Right forelimb (tissue), 1 donor: ENCODE results near the gene GOLGA8N.
"Not testable (repeated sequence)": the region's sequence is repeated elsewhere in the genome, so short reads cannot be mapped to it uniquely, and the experiment has no call there.

Experiments
- DNase-seq: peaks from one replicate; pipeline ENCODE4 v3.0.0-alpha.2; 2018

Gene GOLGA8N

DNA sequence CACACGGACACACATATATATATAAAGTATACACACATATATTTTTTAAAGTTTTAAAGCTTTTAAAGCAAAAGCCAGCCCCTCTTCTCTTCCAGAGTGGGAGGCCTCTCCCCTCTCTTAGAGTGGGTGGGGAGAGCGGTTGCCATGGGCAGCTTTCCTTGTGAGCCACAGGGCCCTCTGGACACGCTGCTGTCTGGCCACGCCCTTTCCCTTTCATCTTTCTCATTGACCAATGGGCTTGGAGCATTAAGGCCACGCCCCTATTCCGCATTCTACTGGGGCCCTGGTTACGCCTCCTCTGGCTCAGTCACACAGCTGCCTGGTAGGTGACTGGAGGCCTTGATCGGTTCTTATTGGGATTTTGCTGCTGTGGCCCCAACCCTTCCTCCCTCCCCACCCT is at the start of gene GOLGA8N:
TSS of gene GOLGA8N (plus strand) at position 306 of the 400 bp plus-strand sequence.
- DNase-seq = not testable (repeated sequence)

DNA sequence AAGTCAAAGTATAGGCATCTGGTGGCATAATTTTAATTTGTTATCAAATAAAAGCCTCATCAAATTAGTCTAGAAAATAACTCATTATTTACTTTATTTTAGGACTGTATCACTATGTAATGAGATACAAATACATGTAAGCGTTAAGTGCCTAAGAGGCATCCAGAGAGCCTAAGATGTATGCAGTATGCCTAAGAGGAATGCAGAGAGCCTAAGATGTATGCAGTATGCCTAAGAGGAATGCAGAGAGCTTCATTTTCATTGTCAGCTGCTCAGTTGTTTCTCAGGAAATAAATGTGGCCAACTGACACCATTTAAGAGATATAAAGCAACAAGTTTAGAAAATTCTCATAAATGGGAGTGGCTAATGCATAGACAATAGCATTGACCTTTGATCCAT is 49.8 kb upstream of the GOLGA8N start:
- DNase-seq = not testable (repeated sequence)

DNA sequence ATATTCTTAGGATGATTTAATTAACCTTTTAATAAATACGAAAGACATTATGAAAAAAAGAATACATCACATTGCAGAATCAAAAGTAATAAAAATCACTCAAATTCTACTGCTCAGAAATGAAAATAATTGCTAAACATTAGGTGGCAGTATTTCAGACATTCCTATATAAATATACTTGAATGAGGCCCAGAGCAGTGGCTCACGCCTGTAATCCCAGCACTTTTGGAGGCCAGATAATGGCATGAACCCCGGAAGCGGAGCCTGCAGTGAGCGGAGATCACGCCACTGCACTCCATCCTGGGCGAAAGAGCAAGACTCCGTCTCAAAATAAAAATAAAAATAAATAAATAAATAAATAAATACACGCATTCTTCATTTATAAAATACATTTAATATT is 48.1 kb upstream of the GOLGA8N start:
- not testable (repeated sequence) for DNase-seq

DNA sequence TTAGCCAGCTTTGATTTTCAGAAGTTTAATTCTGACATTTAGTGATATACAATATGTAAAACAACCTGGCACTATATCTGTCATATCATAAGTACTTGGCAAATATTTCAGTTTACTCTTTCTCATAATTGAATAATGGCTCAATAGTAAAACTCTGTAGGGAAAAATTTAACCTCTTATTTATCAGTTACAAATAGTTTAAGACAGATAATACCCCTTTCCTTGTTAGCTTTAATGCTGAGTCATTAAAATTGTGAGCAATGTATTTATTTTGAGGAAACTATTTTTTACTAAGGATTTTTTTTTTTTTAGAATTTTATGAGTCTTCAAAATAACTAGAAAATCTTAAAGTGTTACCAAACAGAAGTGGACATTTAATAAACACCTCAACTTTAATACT is 38.7 kb upstream of the GOLGA8N start:
- not testable (repeated sequence) for DNase-seq

DNA sequence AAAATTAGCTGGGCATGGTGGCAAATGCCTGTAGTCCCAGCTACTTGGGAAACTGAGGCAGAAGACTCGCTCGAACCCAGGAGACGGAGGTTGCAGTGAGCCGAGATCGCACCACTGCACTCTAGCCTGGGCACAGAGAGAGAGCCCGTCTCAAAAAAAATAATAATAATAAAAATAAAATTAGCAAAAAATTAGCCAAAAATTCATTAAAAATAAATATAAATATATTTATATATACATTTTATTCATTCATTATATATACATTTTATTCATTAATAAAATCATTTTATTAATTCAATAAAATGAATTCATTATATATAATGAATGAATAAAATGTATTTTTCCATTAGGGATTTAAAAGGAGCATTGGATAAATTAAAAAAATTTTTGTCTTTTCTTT is 31.1 kb upstream of the GOLGA8N start:
- not testable (repeated sequence) for DNase-seq

DNA sequence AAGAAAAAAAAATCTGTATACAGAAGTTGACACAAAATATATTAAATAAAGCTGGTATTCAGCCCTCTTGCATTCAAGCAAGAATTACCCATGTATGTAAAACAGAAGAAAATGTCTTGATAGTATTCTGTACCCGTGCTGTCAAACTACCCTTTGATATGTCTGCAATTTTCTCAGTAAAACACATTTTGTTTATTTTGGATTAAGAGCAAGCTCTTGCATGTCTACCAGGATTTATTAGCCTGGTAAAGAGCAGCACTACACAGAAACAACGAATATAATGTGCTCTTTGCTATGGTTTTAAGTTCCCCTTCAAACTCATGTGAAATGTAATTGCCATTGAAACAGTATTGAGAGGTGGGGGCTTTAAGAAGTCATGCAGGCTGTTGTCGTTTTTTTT is 24.3 kb upstream of the GOLGA8N start:
- DNase-seq = not testable (repeated sequence)

DNA sequence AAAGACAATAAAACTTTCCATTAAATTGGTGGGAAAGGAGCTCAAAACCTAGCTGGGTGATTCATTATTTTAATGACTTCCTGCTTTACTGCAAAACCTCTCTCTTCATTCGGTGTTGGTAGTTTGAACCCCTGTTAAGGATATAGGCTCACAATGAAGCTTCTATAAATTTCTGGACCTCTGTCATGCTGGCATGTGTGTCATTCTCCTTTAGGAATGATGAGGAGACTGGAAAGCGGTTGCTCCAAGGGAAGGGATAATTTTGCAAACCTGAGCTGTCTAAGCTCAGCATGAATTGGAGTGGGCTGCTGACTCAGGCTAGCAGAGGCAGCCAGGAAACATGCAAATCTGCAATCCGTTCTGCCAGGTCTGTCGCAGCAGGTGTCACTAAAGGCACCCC is 14.8 kb upstream of the GOLGA8N start:
- not testable (repeated sequence) for DNase-seq

DNA sequence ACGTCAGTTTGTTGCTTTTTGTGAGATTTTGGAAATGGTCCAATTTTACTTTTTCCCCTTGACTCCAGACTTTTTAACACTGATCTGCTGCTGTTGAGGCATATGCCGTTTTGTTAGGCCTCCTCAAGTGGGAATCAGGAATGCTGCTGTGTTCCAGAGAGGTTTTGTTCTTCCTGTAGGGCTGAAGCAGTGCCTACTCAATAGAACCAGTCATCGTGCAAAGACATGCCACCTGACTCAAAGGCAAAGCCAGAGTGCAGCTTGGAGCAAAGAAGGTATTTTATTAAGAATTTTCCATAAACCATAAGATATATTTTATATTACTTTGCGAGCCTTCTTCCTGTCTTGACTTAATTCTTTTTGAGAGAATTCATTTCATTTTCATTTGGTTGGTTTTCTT is 7.4 kb upstream of the GOLGA8N start:
- not testable (repeated sequence) for DNase-seq

DNA sequence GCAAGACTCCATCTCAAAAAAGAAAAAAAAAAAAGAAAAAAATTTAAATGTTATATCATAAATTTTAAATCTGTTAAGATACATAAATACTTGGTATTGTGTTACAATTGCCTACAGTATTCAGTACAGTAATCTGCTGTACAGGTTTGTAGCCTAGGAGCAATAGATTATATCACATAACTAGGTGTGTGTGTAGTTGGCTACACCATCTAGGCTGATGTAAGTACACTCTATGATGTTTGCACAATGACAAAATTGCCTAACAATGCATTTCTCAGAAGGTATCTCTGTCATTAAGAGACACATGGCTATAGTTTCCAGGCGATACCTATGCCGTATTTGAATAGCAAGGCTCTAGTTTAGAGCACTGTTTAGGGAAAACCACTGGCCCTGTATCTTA is 16.3 kb downstream of the GOLGA8N start:
- DNase-seq = not testable (repeated sequence)

DNA sequence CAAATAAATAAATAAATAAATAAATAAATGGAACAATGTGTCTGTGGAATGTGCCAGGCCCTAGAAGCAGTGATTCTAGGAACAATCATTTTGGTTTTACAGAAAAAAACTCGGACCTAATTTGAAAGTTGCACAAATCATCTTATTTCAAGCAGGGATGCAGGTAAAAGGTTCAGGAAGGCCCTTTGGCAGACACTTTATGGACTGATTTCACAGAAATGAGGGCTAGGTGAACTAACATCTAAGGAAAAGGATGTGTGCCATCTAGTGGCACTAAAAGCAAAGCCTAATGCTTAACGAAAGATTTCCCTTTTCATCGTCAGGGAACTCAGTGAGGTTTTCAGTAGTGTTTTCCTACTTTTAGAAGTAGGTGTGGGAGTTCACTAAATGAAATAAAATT is 17.5 kb downstream of the GOLGA8N start:
- DNase-seq = not testable (repeated sequence)

DNA sequence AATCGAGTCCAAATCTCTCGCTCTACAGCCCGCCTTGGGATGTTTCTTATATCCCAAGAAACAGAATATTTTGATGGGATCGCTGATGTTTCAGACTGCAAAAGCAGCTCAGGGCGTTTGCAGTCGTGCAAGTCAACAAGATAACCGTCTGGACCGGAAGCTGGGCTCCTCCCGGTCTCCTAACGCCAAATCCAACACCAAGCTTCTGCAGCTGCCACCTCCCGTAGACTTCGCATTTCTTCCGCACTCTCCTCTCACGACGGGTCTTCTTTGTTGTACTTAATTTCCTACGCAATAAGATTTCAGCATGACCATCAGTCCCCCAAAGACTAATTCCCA is 21.4 kb downstream of the GOLGA8N start:
- not testable (repeated sequence) for DNase-seq

DNA sequence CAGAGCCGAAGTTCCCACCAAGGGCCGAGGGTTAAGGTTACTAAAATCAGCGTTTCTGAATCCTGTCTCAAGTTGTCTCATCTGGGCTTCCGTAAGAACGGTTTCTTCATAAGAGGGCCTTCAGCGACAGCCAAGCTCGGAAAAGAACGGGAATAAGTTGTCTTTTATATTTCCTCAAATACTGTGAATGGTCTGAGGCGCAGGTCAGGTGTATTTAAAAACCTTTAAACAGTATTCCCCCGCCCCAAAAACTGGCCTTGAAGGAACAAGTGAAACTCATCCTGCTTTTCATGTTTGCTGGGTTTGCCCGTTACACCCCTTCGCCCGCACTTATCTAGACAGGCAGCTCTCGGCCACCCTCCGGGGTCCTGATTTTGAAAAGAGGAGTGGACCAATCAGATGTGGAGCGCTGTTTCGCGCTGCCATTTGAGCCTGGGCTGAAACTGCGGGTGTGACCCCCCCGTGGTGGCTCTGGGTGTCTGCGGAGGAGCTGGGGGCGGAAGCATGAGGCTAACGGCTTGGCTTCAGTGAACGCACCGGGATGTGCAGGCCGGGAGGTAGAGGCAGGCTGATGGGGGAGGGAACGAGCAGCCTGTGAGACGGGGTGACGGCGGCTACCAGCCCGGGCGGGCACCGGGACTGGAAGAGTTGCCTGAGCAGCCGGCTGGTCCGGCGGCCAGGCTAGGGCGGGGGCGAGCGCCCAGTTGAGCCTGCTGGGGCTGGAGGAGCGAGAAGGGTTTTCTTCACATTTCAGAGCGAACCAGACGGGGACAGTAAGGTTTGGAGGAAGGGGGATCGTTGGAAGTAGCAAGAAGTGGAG is 22.0 kb downstream of the GOLGA8N start, which contains the start of gene ARHGAP11A:
TSS of gene ARHGAP11A (plus strand) at position 454 of the 820 bp plus-strand sequence. CDS start 708 bp downstream, outside the sequence.
- peak; percentile 85 for DNase-seq

DNA sequence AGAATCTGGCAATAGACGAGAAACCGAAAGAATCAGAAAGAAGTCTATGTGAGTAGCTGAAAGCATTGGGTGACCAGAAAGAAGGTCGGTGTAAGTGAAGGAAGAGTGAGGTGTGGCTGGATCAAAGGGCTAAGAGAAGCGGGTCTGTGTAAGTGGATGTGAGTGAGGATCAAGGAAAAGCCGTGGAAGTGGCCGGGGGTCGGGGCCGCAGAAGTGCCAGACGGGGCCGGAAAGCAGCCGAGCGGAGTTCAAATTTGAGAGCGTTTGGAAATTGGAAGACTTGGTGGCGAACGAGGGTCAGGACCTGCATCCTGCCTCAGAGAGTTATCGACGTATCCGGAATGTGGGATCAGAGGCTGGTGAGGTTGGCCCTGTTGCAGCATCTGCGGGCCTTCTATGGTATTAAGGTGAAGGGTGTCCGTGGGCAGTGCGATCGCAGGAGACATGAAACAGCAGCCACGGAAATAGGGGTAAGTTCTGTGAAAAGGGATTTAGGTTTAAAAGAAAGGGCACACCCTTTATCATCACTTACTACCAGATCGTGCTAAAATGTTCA is 22.7 kb downstream of the GOLGA8N start:
- not testable (repeated sequence) for DNase-seq

DNA sequence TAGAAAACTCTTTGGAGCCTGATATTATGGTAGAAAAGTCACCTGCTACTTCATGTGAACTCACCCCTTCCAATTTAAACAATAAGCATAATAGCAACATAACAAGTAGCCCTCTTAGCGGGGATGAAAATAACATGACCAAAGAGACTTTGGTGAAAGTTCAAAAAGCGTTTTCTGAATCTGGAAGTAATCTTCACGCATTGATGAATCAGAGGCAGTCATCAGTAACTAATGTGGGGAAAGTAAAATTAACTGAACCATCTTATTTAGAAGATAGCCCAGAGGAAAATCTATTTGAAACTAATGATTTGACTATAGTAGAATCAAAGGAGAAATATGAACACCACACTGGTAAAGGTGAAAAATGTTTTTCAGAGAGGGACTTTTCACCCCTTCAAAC is 43.2 kb downstream of the GOLGA8N start:
- DNase-seq = no peak

DNA sequence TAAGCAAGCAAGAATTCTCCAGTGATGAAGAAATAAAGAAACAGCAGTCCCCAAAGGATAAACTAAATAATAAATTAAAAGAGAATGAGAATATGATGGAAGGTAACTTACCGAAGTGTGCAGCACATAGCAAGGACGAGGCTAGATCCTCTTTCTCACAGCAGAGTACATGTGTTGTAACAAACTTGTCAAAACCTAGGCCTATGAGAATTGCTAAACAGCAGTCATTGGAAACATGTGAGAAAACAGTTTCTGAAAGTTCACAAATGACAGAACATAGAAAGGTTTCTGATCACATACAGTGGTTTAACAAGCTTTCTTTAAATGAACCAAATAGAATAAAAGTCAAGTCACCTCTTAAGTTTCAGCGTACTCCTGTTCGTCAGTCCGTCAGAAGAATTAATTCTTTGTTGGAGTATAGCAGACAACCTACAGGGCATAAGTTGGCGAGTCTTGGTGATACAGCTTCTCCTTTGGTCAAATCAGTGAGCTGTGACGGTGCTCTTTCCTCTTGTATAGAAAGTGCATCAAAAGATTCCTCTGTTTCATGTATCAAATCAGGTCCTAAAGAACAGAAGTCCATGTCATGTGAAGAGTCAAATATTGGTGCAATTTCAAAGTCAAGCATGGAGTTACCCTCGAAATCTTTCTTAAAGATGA is 43.8 kb downstream of the GOLGA8N start:
- DNase-seq = no peak

DNA sequence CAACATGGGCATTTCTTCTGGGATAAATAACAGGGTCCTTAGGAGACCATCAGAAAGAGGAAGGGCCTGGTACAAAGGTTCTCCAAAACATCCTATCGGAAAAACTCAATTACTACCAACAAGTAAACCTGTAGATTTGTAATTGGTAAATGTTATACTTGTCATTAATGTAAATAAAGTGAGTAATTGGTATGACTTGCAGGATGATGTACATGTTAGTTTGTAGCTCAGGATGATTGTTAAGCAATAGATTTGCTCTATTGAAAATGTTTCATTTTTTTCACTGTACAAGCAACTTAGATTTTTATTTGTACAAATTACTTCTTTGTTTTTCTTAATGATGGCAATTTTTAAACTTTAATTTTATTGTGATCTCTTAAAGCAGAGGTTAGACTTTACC is 44.4 kb downstream of the GOLGA8N start:
- no peak for DNase-seq

DNA sequence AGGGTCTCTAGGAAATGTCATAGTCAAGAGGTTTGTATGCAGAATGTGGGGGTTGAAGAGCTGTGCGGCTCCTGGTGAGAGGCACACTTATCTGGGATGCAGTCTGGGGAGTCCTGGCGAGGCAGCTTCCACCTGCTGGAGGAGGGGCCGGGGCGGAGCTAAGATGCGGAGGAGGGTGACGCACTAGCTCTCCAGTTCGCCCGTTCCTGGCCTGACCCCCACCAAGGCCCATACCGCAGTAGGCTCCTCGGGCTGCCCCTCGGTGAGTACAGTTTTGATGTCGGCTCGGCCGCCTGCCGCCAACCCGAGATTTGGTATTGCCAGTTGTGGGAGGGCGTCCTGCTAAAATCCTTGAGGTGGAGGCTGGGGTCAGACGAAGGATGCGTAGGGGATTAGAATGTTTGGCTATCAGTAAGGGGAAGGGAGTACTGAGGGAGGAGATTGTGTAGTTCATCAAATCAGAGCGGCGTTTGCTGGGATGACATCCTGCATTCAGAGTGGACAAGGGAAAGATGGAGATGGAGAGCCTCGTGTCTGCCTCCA is 48.3 kb downstream of the GOLGA8N start, which contains the start of gene SCG5:
TSS of gene SCG5 (plus strand) at position 194 of the 543 bp plus-strand sequence. CDS start 1,883 bp downstream, outside the sequence.
- peak; percentile 57 for DNase-seq

DNA sequence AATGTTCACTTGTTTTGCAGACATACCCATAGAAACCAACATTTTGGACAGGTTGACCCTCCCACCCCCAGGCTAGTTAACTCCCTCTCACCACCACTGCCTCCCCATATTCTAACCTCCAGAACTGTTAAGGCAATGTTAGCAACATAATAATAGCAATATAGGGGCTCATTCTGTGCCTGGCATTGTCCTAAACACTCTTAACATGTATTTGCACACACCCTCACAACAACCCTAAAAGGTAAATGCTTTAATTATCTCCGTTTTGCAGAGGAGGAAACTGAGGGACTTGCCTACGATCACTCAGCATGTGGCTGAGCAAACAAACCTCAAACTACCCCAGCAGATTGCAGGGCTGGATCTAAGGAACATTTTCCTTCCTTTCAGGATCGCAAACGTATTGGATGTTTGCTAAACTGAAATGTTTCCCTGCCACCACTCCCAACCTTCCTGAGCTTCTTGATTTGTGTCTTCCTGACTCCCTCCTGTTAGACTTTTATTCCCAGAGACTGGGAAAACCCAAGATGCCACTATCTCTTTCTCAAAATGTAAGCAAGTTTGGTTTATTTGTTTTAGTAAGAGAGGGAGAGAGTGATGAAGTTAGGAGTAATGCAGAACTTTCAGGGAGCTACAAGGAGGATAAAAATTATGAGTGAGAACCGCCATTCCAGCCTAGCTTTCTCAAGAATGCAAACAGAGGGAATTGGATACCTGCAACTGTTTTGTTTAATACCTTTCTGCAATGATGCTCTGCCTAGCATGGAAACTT is 49.6 kb downstream of the GOLGA8N start:
- no peak for DNase-seq

DNA sequence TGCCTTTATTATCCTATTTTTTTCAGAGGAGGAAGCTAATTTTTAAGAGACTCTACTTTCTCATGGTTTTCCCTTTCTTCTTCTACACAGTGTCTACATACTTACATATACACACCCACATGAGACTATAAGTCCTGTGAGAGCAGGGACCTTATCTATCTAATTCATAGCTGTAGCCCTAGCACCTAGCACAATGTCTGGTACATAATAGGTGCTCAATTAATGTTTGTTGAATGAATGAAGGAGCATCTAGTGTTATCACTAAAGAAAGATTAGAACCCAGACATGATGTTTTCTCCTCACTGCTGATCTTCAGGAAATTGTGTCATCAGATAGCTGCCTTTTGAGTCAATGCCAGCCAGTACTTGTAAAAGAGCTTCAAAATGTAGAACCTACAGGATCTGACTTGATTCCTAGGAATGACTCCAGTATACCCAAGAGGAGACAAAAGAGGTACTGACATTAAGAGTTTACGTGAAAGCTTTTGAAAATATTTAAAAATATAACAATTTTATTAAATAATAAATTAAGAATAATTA is 50.7 kb downstream of the GOLGA8N start:
- DNase-seq = no peak

DNA sequence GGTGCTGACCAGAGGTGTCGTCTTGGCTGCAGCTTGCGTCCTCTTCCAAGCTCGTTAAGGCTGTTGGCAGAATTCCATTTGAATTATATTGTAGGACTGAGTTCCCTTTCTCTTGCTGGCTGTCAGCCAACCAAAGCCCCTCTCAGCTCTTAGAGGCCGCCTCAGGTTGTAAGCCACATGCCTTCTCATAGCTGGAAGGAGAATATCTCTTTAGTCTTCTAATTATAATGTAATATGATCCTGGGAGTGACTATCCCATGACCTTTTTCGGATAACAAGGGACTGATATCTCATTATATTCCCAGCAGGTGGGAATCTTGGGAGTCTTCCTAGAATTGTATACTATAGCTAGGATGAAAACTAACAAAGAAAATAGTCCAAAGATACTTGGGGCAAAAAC is 53.0 kb downstream of the GOLGA8N start:
- DNase-seq = no peak

DNA sequence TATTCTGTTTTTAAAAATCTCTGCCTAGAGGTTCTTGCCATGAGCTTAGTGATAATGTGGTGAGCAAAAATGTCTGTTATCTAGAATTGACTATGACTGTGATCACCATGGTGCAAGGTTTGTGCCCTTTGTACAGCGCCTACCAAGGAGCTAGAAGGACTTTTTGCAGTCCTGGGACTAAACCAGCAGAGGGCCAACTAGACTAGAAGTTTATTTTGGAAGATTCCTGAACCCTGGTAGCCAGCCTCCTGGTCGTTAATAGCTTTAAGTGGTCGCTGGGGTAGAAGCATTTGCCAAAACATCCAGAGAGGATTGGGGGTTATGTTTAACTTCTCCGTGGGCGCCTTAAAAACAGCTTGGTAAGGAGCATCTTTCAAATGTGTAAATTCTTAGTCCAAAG is 56.1 kb downstream of the GOLGA8N start:
- no peak for DNase-seq

DNA sequence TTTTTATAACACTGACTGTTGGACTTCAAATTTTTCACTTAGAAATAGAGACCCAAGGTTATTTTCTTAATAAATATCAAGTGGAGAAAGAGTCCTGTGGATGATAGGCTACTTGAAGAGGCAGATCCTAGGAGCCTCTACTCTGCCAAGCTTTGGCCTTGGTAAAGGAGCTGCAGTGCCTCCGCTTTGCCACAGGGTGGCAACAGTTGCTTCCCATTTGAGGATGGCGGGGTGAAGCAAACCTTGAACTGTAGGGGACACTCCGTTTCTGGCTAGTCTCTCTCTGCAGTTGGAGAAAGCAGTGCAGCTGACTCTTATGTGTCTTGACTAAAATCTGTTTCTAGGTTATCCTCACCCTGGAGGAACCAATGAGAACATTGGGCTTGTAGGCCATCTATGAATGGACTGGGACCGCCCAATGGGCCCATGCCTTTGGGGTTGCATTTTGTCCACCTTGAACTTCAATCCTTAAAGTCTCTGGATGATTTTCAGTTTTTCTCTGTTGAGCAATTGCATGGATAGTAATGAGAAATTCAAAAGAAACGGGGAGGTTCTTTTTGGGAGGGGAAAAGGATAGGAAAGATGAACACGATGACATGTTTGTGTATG is 58.1 kb downstream of the GOLGA8N start:
- DNase-seq = peak; percentile 60
